ENCODE measurements around the gene CDK14. TPM values are rescaled to one million over a fixed set of nuclear protein-coding genes. Genes with fewer than 3 reads are reported as not detected.

The CDK14 gene
- total and polyA plus RNA-seq, 2 of the 8 experiments (the other 6 are each of a cell fraction or from before 2014, with no cell fraction given) = 5.5 to 47.3 TPM

DNA sequence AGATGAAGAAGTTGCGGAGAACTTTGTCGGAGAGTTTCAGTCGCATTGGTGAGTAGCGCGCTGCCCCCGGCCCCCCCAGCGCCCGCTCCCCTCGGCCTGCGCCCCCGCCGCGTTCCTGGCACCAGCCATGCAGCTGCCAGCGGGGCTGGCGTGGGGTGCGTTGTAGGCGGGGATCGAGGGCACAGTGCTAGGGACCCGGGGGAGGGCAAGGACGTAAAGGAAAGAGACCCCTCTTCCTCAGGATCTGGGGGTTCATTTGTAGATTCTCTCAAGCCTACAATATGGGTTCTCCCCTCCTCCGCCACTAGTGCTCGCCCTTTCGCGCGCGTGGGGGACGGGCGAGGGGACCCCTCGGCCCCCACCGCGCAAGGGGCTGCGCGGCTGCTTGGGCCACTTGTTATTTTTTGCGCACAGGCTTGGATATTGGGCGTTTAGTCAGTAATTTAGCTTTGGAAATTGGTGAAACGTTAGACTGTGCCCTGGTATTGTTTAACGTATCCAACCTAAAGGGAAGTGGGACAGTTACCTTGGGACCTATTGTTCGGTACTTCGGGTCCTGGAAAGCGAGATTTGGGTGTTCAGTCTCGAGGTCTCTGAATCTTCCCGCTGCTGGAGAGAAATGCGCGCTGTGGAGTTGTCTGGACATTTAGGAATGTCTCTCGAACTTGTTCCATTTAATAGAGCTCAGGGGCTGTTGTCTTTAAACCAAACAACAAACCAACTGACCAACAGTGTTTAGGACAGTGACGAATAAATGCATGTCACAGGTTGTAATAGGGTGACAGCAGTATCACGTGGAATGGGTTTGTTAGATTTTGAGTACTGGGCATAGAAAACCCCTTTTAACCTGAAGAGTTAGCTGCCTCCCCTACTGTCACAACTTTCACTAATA is 796 bp downstream of the CDK14 start:
- Histone ChIP-seq H3K27ac (ENCODE audit: low read depth, low read length) (no peak overlapping the region), H2BK20ac (ENCODE audit: low read length) (no peak overlapping the region), H3K4ac (replicated peaks; ENCODE audit: insufficient read length, low read depth, low read length) (peak overlapping the region; percentile 91), H4K8ac (ENCODE audit: extremely low read depth, insufficient read depth, low read length) (peak overlapping the region; percentile 96), H3K4me2 (ENCODE audit: insufficient read depth in 1 of 2, low read depth in 2 of 2, low read length in 2 of 2) (peak overlapping the region; percentile 84 to 93), H3K23ac (ENCODE audit: insufficient read length) (no peak overlapping the region), H2BK12ac (ENCODE audit: low read depth, low read length) (no peak overlapping the region; the same call in 1 of the 2 replicates), H3K4me1 (replicated peaks in 1 of 4; ENCODE audit: control insufficient read depth in 3 of 4, insufficient read depth in 4 of 4, low read length in 3 of 4) (peaks cover 0 to 8% (median 5%) of the 10 kb centered on the region in 4 experiments; a peak in 5 of 7 replicates), H3K4me3 (ENCODE audit: extremely low read depth in 1 of 4, insufficient read depth in 2 of 4, low read depth in 3 of 4, low read length in 4 of 4) (peak overlapping the region; percentile 64 to 97 (median 84)), H4K5ac (ENCODE audit: insufficient read length, low read depth, low read length) (peak overlapping the region; percentile 36), H2BK120ac (replicated peaks; ENCODE audit: low read depth, low read length) (peak overlapping the region; percentile 81), H3K79me1 (ENCODE audit: low read depth, low read length) (no peaks in the 10 kb centered on the region), H3K23me2 (ENCODE audit: low read depth, low read length) (peaks cover 12% of the 10 kb centered on the region), H3K9me3 (ENCODE audit: insufficient read depth in 2 of 2, low read depth in 1 of 2, low read length in 1 of 2) (no peaks in the 10 kb centered on the region), H3K56ac (replicated peaks; ENCODE audit: insufficient read length, low read depth, low read length) (no peak overlapping the region), H3K36me3 (ENCODE audit: control insufficient read depth in 2 of 4, insufficient read depth in 4 of 4, low read length in 3 of 4) (no peaks in the 10 kb centered on the region), H3K27me3 (replicated peaks in 1 of 4; ENCODE audit: control insufficient read depth in 3 of 4, extremely low read depth in 1 of 4, insufficient read depth in 3 of 4, low read length in 3 of 4) (peaks cover 0 to 10% (median 2%) of the 10 kb centered on the region in 4 experiments; a peak in 4 of 7 replicates), H2AK5ac (ENCODE audit: low read depth, low read length) (no peak overlapping the region), H2AFZ (ENCODE audit: low read length) (peak overlapping the region; percentile 77; the same call in 1 of the 2 replicates), H3K14ac (ENCODE audit: insufficient read length) (peak overlapping the region; percentile 45), H4K20me1 (replicated peaks in 1 of 2; ENCODE audit: control insufficient read depth in 1 of 2, insufficient read depth in 2 of 2, low read length in 2 of 2) (peaks cover 0 to 2% of the 10 kb centered on the region in 2 experiments), H4K91ac (replicated peaks; ENCODE audit: insufficient read length, low read length) (peak overlapping the region; percentile 89), H3K79me2 (ENCODE audit: control insufficient read depth in 1 of 2, insufficient read depth in 2 of 2, low read length in 2 of 2) (peaks cover 0 to 47% of the 10 kb centered on the region in 2 experiments; a peak in 2 of 4 replicates), H2BK5ac (ENCODE audit: low read depth, low read length) (no peak overlapping the region), H3K18ac (ENCODE audit: extremely low read depth, low read length) (peak overlapping the region; percentile 91), H3K9ac (replicated peaks in 1 of 4; ENCODE audit: extremely low read depth in 1 of 4, low read depth in 3 of 4, low read length in 3 of 4) (peak overlapping the region; percentile 49 to 89 (median 82)), H2BK15ac (ENCODE audit: low read length) (no peak overlapping the region)
- DNase-seq (ENCODE audit: low read depth in 1 of 2, low spot score in 2 of 2) (no peak), FAIRE-seq (no peak)
- TF ChIP-seq KDM4A (IDR thresholded peaks at IDR 0.05; ENCODE audit: low read depth, low read length, severe bottlenecking) = peak; percentile 65
- TF ChIP-seq ASH2L (IDR thresholded peaks at IDR 0.05; ENCODE audit: low read length) = peak; percentile 60
- no peak for TF ChIP-seq SRF (IDR thresholded peaks at IDR 0.05; ENCODE audit: low read depth, low read length)
- 0 out of 4 replicates have a peak, but pooled peaks have one; percentile 30 to 46 for TF ChIP-seq SIN3A (conservative IDR thresholded peaks at IDR 0.05 in 1 of 2, IDR thresholded peaks at IDR 0.05 in 1 of 2; ENCODE audit: low read depth in 1 of 2, low read length in 2 of 2)
- TF ChIP-seq EZH2 (IDR thresholded peaks at IDR 0.05; ENCODE audit: low read depth, low read length, severe bottlenecking) = peak; percentile 34
- no peak for TF ChIP-seq CBX5 (IDR thresholded peaks at IDR 0.05; ENCODE audit: low read depth, low read length)
- CTCF ChIA-PET (ENCODE audit: partially characterized antibody) = interaction anchor here (0.5 to 3.4 kb wide), 15 partner anchors 7 to 1099 kb away, joined by 3 to 16 read pairs (median 3); no protein-coding TSS in a partner anchor
- WGBS, 2 experiments (ENCODE audit: extremely low coverage in 1 of 2, insufficient coverage in 1 of 2, insufficient read length in 1 of 2, insufficient replicate concordance in 2 of 2, low coverage in 1 of 2, low lambda C conversion rate in 2 of 2, missing lambda C conversion rate in 1 of 2) = 2% methylated on average over 32 of the region's 47 CpGs; no CpG with 5 or more reads in 1 of the 2 experiments
- POLR2A ChIA-PET (ENCODE audit: partially characterized antibody) = interaction anchor here (1.1 to 1.6 kb wide), 2 partner anchors 17 to 125 kb away, joined by 4 to 5 read pairs; no protein-coding TSS in a partner anchor
